ENCODE results near the gene IL1RN. TPM values are rescaled to one million over a fixed set of nuclear protein-coding genes. Genes with fewer than 3 reads are reported as not detected.

The IL1RN gene
- total and polyA plus RNA-seq, 2 of the 4 experiments (the other 2 are of a cell fraction): not detected

DNA sequence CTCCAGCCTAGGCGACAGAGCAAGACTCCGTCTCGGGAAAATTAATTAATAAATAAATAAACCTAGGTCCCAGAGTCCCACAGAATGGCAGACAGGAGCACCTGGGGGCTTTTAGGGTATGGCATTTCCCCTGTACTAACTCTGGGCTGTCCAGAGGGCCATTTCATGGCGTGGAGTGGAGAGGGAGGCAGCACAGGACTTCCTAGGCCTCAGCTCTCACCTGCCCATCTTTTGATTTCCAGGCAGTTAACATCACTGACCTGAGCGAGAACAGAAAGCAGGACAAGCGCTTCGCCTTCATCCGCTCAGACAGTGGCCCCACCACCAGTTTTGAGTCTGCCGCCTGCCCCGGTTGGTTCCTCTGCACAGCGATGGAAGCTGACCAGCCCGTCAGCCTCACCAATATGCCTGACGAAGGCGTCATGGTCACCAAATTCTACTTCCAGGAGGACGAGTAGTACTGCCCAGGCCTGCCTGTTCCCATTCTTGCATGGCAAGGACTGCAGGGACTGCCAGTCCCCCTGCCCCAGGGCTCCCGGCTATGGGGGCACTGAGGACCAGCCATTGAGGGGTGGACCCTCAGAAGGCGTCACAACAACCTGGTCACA is 5.1 kb downstream of the IL1RN start:
- Histone ChIP-seq H4K8ac (ENCODE audit: low read depth in 2 of 2, low read length in 2 of 2) (no peak overlapping the region), H3K9me1 (ENCODE audit: insufficient read depth, low read length) (no peaks in the 10 kb centered on the region), H3K4ac (ENCODE audit: low read depth, low read length) (no peak overlapping the region), H4K91ac (ENCODE audit: insufficient read depth, low read depth, low read length) (no peak overlapping the region), H4K5ac (ENCODE audit: low read depth, low read length) (no peak overlapping the region), H3K79me1 (ENCODE audit: low read depth in 1 of 2, low read length in 2 of 2) (no peaks in the 10 kb centered on the region), H2BK20ac (ENCODE audit: low read depth, low read length) (no peak overlapping the region), H3K4me2 (ENCODE audit: low read depth, low read length) (no peak overlapping the region), H3K14ac (replicated peaks; ENCODE audit: low read depth, low read length) (no peak overlapping the region), H3K4me3 (ENCODE audit: insufficient read depth, low read depth, low read length) (no peak overlapping the region), H3K56ac (ENCODE audit: extremely low read depth, insufficient read depth, low read length) (no peak overlapping the region), H2BK15ac (ENCODE audit: low read depth, low read length) (no peak overlapping the region), H3K9ac (ENCODE audit: low read depth, low read length) (no peak overlapping the region), H4K20me1 (ENCODE audit: insufficient read depth, low read length) (no peaks in the 10 kb centered on the region), H3K27ac (ENCODE audit: insufficient read depth, low read length) (no peak overlapping the region), H3K9me3 (ENCODE audit: control insufficient read depth, insufficient read depth, low read length) (no peaks in the 10 kb centered on the region), H2BK120ac (ENCODE audit: low read depth, low read length) (no peak overlapping the region), H2BK5ac (ENCODE audit: low read depth, low read length, poor library complexity, severe bottlenecking) (no peak overlapping the region), H3K4me1 (ENCODE audit: control insufficient read depth, insufficient read depth, low read length) (no peaks in the 10 kb centered on the region), H3K18ac (ENCODE audit: low read depth, low read length) (no peak overlapping the region), H2AK9ac (replicated peaks; ENCODE audit: low read depth, low read length, poor library complexity) (no peak overlapping the region), H2AK5ac (ENCODE audit: low read depth, low read length) (no peak overlapping the region), H3K23ac (ENCODE audit: low read depth, low read length) (no peak overlapping the region), H3K36me3 (ENCODE audit: control insufficient read depth, insufficient read depth, low read length) (no peaks in the 10 kb centered on the region), H3K27me3 (ENCODE audit: control insufficient read depth, insufficient read depth, low read length) (peaks cover 22% of the 10 kb centered on the region), H2AFZ (replicated peaks; ENCODE audit: low read length, poor library complexity) (no peak overlapping the region)
- 95% methylated on average over 7 of the region's 17 CpGs; no CpG with 5 or more reads in 1 of the 2 experiments for WGBS, 2 experiments (ENCODE audit: extremely low coverage in 2 of 2, insufficient read length in 1 of 2)
- TF ChIP-seq MAFK (IDR thresholded peaks at IDR 0.05; ENCODE audit: low read depth, low read length) (no peak), RFX5 (IDR thresholded peaks at IDR 0.05; ENCODE audit: low read depth, low read length) (no peak), FOS (IDR thresholded peaks at IDR 0.05; ENCODE audit: low read depth, low read length) (no peak), CHD1 (IDR thresholded peaks at IDR 0.05; ENCODE audit: low read depth, low read length) (no peak), MAZ (IDR thresholded peaks at IDR 0.05; ENCODE audit: borderline replicate concordance, low read depth, low read length) (no peak), SMC3 (IDR thresholded peaks at IDR 0.05; ENCODE audit: low read depth, low read length) (no peak), RCOR1 (IDR thresholded peaks at IDR 0.05; ENCODE audit: insufficient replicate concordance, low read length) (no peak), BHLHE40 (IDR thresholded peaks at IDR 0.05; ENCODE audit: low read depth, low read length) (no peak), NFE2L2 (IDR thresholded peaks at IDR 0.05; ENCODE audit: low read depth, low read length) (no peak), POLR2A (IDR thresholded peaks at IDR 0.05; ENCODE audit: low read depth, low read length) (no peak)
- TF ChIP-seq, protein P1, sequence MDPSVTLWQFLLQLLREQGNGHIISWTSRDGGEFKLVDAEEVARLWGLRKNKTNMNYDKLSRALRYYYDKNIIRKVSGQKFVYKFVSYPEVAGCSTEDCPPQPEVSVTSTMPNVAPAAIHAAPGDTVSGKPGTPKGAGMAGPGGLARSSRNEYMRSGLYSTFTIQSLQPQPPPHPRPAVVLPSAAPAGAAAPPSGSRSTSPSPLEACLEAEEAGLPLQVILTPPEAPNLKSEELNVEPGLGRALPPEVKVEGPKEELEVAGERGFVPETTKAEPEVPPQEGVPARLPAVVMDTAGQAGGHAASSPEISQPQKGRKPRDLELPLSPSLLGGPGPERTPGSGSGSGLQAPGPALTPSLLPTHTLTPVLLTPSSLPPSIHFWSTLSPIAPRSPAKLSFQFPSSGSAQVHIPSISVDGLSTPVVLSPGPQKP (IDR thresholded peaks at IDR 0.05; ENCODE audit: borderline replicate concordance, low read depth, low read length): no peak
- TF ChIP-seq, protein P2, sequence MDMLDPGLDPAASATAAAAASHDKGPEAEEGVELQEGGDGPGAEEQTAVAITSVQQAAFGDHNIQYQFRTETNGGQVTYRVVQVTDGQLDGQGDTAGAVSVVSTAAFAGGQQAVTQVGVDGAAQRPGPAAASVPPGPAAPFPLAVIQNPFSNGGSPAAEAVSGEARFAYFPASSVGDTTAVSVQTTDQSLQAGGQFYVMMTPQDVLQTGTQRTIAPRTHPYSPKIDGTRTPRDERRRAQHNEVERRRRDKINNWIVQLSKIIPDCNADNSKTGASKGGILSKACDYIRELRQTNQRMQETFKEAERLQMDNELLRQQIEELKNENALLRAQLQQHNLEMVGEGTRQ (IDR thresholded peaks at IDR 0.05; ENCODE audit: low read depth, low read length): no peak
- TF ChIP-seq, protein P3, sequence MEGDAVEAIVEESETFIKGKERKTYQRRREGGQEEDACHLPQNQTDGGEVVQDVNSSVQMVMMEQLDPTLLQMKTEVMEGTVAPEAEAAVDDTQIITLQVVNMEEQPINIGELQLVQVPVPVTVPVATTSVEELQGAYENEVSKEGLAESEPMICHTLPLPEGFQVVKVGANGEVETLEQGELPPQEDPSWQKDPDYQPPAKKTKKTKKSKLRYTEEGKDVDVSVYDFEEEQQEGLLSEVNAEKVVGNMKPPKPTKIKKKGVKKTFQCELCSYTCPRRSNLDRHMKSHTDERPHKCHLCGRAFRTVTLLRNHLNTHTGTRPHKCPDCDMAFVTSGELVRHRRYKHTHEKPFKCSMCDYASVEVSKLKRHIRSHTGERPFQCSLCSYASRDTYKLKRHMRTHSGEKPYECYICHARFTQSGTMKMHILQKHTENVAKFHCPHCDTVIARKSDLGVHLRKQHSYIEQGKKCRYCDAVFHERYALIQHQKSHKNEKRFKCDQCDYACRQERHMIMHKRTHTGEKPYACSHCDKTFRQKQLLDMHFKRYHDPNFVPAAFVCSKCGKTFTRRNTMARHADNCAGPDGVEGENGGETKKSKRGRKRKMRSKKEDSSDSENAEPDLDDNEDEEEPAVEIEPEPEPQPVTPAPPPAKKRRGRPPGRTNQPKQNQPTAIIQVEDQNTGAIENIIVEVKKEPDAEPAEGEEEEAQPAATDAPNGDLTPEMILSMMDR (conservative IDR thresholded peaks at IDR 0.05; ENCODE audit: low read depth, low read length): no peak
- ATAC-seq (ENCODE audit: low read depth): no peak
- BruUV-seq (replicated peaks): no TSS peak
- dilution Hi-C loops (cut with HindIII; ENCODE audit: low sequenced_read_pairs, unreplicated experiment) (no loop called here), intact Hi-C loops (cut with micrococcal nuclease) (no loop called here), in situ Hi-C loops (cut with MboI; ENCODE audit: low sequenced_read_pairs) (no loop called here)
- ChIA-PET POLR2A (ENCODE audit: unreplicated experiment) (no interaction called here), CTCF (no interaction called here)
- DNase-seq: no peak

Data from IMR-90 (cell line).